Left forelimb (tissue), 1 donor: ENCODE measurements around the gene CFAP69.
"Not testable (repeated sequence)": the region's sequence is repeated elsewhere in the genome, so short reads cannot be mapped to it uniquely, and the experiment has no call there.

Experiments
- DNase-seq: peaks from one replicate; pipeline ENCODE4 v3.0.0-alpha.2; 2018; ENCODE audit warnings: low spot score

The CFAP69 gene

GRCh38 chr7:90345016-90345415 lies 100.0 kb downstream of the CFAP69 start:
- no peak for DNase-seq

- no peak for DNase-seq
These were observed 100.8 kb downstream of the CFAP69 start for GRCh38 chr7:90345595-90346335.

- DNase-seq: peak; percentile 96
These were observed 101.6 kb downstream of the CFAP69 start, which contains the start of gene GTPBP10 for GRCh38 chr7:90346336-90347125. TSS of gene GTPBP10 (plus strand) at chr7:90346716. CDS start at chr7:90346742, 26 bp downstream.

- DNase-seq: no peak
These were observed 102.8 kb downstream of the CFAP69 start for GRCh38 chr7:90347759-90348158.

DNA sequence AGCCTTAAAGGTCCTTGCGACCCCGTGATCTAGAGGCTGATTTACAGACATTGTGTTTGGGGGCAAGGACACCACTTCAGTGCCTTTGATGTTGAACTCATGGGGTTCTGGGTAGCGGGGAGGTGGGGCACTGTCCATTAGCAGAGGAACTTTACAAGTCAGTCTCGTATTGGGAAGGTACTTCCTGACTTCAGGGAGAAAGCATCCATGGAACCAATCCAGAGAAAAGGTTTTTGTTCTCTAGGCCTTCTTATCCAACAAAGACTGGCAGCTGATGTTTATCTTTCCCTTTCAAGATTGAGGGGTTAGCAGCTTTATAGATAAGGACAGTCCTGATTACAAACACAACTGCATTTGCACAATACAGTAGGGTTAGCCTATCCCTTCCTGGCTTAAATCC lies 104.3 kb downstream of the CFAP69 start:
- no peak for DNase-seq

- not testable (repeated sequence) for DNase-seq
These were observed 105.1 kb downstream of the CFAP69 start for GRCh38 chr7:90350032-90350431.

- DNase-seq: no peak
These were observed 107.0 kb downstream of the CFAP69 start for GRCh38 chr7:90351987-90352386.
